Stomach smooth muscle (tissue), 2 donors: ENCODE measurements around the gene SKP2.
"Not testable (repeated sequence)": the region's sequence is repeated elsewhere in the genome, so short reads cannot be mapped to it uniquely, and the experiment has no call there.

Experiments
- H3K27ac ChIP-seq: one replicate; pipeline ENCODE4 v1.7.0; 2013; ENCODE audit warnings: mild to moderate bottlenecking, low read length, inconsistent platforms
- H3K27me3 ChIP-seq, 2 donors: one replicate each; pipeline ENCODE4 v1.7.0; 2013; ENCODE audit warnings: low read length in 2 of 2; ENCODE audit not compliant: insufficient read depth in 2 of 2, control insufficient read depth in 1 of 2
- H3K36me3 ChIP-seq, 2 donors: one replicate each; pipeline ENCODE4 v1.7.0; 2013; ENCODE audit warnings: low read length in 2 of 2; ENCODE audit not compliant: control insufficient read depth in 2 of 2, insufficient read depth in 2 of 2
- H3K4me1 ChIP-seq: one replicate; pipeline ENCODE4 v1.7.0; 2013; ENCODE audit warnings: low read length; ENCODE audit not compliant: control insufficient read depth, insufficient read depth
- H3K4me3 ChIP-seq, 2 donors: one replicate each; pipeline ENCODE4 v1.7.0; 2013; ENCODE audit warnings: low read length in 2 of 2
- H3K9ac ChIP-seq, 2 donors: one replicate each; pipeline ENCODE4 v1.7.0; 2013; ENCODE audit warnings: low read length in 2 of 2, mild to moderate bottlenecking in 1 of 2
- H3K9me3 ChIP-seq, 2 donors: one replicate each; pipeline ENCODE4 v1.7.0; 2013; ENCODE audit warnings: low read length in 2 of 2; ENCODE audit not compliant: control insufficient read depth in 2 of 2
- donor health status: healthy.
- donor health status: Pancreatic carcinoma.

The SKP2 gene

GRCh38 chr5:36175043-36175442, 23.1 kb downstream of the SKP2 start:
- no peak overlapping the region for H3K27ac ChIP-seq
- no peak overlapping the region for H3K4me3 ChIP-seq
- no peaks in the 10 kb centered on the region for H3K9me3 ChIP-seq
- no peaks in the 10 kb centered on the region for H3K4me1 ChIP-seq
- H3K9ac ChIP-seq: no peak overlapping the region
- peaks cover 23 to 44% of the 10 kb centered on the region in 2 donors for H3K36me3 ChIP-seq
- H3K27me3 ChIP-seq: no peaks in the 10 kb centered on the region

- no peak overlapping the region for H3K9ac ChIP-seq
- no peak overlapping the region for H3K4me3 ChIP-seq
- H3K9me3 ChIP-seq: no peaks in the 10 kb centered on the region
- H3K27ac ChIP-seq: no peak overlapping the region
- H3K4me1 ChIP-seq: no peaks in the 10 kb centered on the region
- peaks cover 18 to 43% of the 10 kb centered on the region in 2 donors for H3K36me3 ChIP-seq
- no peaks in the 10 kb centered on the region for H3K27me3 ChIP-seq
Observed at GRCh38 chr5:36177154-36177553, 25.2 kb downstream of the SKP2 start.

GRCh38 chr5:36177715-36178523, 26.0 kb downstream of the SKP2 start:
- H3K36me3 ChIP-seq: peaks cover 16 to 39% of the 10 kb centered on the region in 2 donors
- no peaks in the 10 kb centered on the region for H3K4me1 ChIP-seq
- H3K9ac ChIP-seq: no peak overlapping the region
- no peak overlapping the region for H3K4me3 ChIP-seq
- H3K9me3 ChIP-seq: no peaks in the 10 kb centered on the region
- H3K27me3 ChIP-seq: no peaks in the 10 kb centered on the region
- no peak overlapping the region for H3K27ac ChIP-seq

GRCh38 chr5:36178524-36178890, 26.6 kb downstream of the SKP2 start:
- no peaks in the 10 kb centered on the region for H3K4me1 ChIP-seq
- H3K27me3 ChIP-seq: no peaks in the 10 kb centered on the region
- H3K9me3 ChIP-seq: no peaks in the 10 kb centered on the region
- peaks cover 16 to 33% of the 10 kb centered on the region in 2 donors for H3K36me3 ChIP-seq
- no peak overlapping the region for H3K4me3 ChIP-seq
- H3K9ac ChIP-seq: no peak overlapping the region
- H3K27ac ChIP-seq: no peak overlapping the region

GRCh38 chr5:36179950-36180349, 28.0 kb downstream of the SKP2 start:
- peaks cover 8 to 25% of the 10 kb centered on the region in 2 donors for H3K36me3 ChIP-seq
- no peaks in the 10 kb centered on the region for H3K27me3 ChIP-seq
- no peak overlapping the region for H3K9ac ChIP-seq
- H3K4me3 ChIP-seq: no peak overlapping the region
- no peaks in the 10 kb centered on the region for H3K4me1 ChIP-seq
- no peak overlapping the region for H3K27ac ChIP-seq
- no peaks in the 10 kb centered on the region for H3K9me3 ChIP-seq

GRCh38 chr5:36180556-36181350, 28.8 kb downstream of the SKP2 start:
- H3K4me1 ChIP-seq: no peaks in the 10 kb centered on the region
- H3K36me3 ChIP-seq: peaks cover 8 to 25% of the 10 kb centered on the region in 2 donors
- no peaks in the 10 kb centered on the region for H3K27me3 ChIP-seq
- H3K9ac ChIP-seq: no peak overlapping the region
- no peak overlapping the region for H3K4me3 ChIP-seq
- no peak overlapping the region for H3K27ac ChIP-seq
- no peaks in the 10 kb centered on the region for H3K9me3 ChIP-seq

GRCh38 chr5:36181774-36182173, 29.9 kb downstream of the SKP2 start:
- Histone ChIP-seq H3K27me3 (no peaks in the 10 kb centered on the region), H3K4me3 (no peak overlapping the region), H3K36me3 (peaks cover 8 to 25% of the 10 kb centered on the region in 2 donors), H3K9me3 (no peaks in the 10 kb centered on the region), H3K4me1 (no peaks in the 10 kb centered on the region), H3K9ac (no peak overlapping the region), H3K27ac (no peak overlapping the region)

- H3K27ac ChIP-seq, H3K27me3 ChIP-seq, H3K9ac ChIP-seq, H3K9me3 ChIP-seq, H3K4me1 ChIP-seq, H3K4me3 ChIP-seq: not testable (repeated sequence)
- peaks cover 2 to 16% of the 10 kb centered on the region in 2 donors for H3K36me3 ChIP-seq
Observed at GRCh38 chr5:36184408-36184807, 32.5 kb downstream of the SKP2 start.

- no peaks in the 10 kb centered on the region for H3K4me1 ChIP-seq
- H3K9me3 ChIP-seq: no peaks in the 10 kb centered on the region
- no peak overlapping the region for H3K4me3 ChIP-seq
- H3K27me3 ChIP-seq: no peaks in the 10 kb centered on the region
- H3K27ac ChIP-seq: no peak overlapping the region
- no peak overlapping the region for H3K9ac ChIP-seq
- peaks cover 9 to 26% of the 10 kb centered on the region in 2 donors for H3K36me3 ChIP-seq
Observed at GRCh38 chr5:36193746-36194145, 41.8 kb downstream of the SKP2 start.

- no peaks in the 10 kb centered on the region for H3K9me3 ChIP-seq
- H3K27ac ChIP-seq: no peak overlapping the region
- H3K4me3 ChIP-seq: no peak overlapping the region
- H3K9ac ChIP-seq: no peak overlapping the region
- H3K27me3 ChIP-seq: no peaks in the 10 kb centered on the region
- H3K36me3 ChIP-seq: peaks cover 5 to 37% of the 10 kb centered on the region in 2 donors
- H3K4me1 ChIP-seq: no peaks in the 10 kb centered on the region
Observed at GRCh38 chr5:36198281-36198680, 46.4 kb downstream of the SKP2 start.

GRCh38 chr5:36198783-36199182, 46.9 kb downstream of the SKP2 start:
- not testable (repeated sequence) for H3K9me3 ChIP-seq, H3K27me3 ChIP-seq, H3K9ac ChIP-seq, H3K4me1 ChIP-seq, H3K27ac ChIP-seq, H3K4me3 ChIP-seq
- H3K36me3 ChIP-seq: peaks cover 5 to 41% of the 10 kb centered on the region in 2 donors
